ENCODE measurements around the gene RGS3.
"Not testable (repeated sequence)": the region's sequence is repeated elsewhere in the genome, so short reads cannot be mapped to it uniquely, and the experiment has no call there.

Gene RGS3

GRCh38 chr9:113532809-113533190 lies 69.3 kb downstream of the RGS3 start:
- no peak for DNase-seq

- DNase-seq = no peak
These were observed 70.1 kb downstream of the RGS3 start for GRCh38 chr9:113533335-113534225.

- no peak for DNase-seq
These were observed 72.2 kb downstream of the RGS3 start for GRCh38 chr9:113535756-113536155.

DNA sequence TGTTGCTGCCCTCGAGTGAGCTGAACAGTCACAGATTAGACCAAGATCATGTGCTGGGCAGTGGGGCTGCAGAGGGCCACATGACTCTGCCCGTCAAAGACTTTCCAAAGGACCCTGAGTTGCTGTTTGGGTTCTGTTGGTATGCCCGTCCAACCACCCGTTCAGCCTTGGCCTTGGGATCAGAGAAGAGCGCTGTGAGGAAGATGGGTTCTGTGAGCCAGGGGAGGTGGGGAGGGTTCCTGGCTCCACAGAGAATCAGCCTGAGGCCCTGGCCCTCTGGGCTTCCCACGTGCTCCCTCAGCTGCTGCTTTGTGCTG lies 72.6 kb downstream of the RGS3 start:
- no peak for DNase-seq

DNA sequence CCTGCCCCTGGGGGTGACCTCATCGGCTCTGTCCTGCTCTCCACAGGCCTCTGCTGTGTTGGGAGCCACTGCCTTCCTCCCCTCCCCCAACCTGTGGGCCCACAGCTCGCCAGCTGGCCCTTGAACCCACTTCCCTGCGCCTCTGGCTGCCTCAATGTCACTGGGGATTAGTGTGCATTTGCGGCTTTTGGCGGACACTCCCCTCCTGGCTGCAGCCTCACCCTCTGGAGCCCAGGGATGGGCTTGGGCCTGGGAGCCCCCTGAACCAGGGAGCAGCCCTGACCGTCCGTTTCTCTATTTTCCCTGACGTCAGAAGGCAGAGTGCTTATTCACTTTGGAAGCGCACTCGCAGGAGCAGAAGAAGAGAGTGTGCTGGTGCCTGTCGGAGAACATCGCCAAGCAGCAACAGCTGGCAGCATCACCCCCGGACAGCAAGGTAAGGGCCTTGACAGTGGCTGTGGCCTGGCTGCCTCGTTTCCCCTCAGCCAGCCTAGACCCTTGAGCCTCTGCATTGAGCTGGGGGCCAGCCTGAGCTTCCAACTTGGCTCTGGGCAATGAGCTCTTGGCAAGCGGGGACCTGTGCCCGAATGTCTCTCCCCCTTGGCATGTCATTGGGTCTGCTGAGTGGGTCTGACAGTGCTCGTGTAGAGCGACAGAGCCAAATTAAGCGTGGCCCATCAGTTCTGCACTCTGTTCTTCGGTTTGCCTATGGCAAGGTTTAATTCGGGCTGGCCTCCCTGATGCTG lies 73.1 kb downstream of the RGS3 start:
- no peak for DNase-seq

GRCh38 chr9:113537229-113537810 lies 73.8 kb downstream of the RGS3 start:
- DNase-seq = no peak

DNA sequence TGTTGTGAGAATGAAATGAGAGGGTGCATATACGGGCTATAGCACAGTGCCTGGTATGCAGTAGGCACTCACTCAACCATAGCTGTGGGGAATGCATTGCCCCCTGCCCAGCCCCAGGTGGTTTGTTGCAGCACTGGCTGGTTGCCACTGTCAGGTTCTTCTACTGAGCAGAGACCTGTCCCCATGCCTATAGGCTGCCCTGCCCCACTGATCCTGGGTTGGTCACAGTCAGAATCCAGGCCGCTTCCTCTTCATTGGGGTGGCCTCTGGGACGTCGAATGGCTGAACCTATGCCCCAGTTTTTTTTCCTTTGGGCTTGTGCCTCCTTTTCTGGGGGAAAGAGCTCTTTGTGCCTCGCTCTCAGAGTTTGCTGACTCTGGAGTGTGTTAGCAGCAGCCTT lies 74.6 kb downstream of the RGS3 start:
- DNase-seq = no peak

DNA sequence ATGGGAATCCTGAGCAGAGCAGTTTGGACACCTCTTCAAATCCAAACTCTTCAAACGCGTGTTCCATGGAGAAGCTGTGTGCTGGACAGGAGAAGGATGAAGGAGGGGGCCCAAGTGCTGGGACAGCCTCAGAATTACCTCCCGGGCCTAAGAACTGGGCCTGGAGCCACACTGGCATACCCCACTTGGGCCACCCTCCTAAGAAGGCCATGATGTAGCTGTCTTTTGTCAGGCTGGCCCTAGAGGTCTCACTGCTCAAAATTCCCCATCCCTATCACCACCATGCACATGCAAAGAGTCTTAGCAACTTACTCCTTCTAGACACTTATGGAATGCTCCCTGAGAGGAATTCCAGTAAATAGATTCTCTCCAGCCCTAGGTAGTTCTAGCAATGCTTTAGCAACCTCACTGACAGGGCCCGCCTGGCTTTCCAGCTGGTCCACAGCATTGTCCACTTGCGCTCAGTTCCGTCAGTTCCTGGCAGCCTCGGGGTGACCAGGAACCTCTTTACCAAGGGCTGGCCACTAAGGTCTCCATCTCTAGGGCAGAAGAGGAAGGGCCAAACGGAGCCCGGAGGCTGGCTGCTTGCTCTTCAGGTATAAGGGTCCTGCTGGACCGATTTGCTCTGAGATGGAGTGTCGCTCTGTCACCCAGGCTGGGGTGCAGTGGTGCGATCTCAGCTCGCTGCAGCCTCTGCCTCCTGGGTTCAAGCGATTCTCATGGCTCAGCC lies 75.3 kb downstream of the RGS3 start:
- no peak for DNase-seq

DNA sequence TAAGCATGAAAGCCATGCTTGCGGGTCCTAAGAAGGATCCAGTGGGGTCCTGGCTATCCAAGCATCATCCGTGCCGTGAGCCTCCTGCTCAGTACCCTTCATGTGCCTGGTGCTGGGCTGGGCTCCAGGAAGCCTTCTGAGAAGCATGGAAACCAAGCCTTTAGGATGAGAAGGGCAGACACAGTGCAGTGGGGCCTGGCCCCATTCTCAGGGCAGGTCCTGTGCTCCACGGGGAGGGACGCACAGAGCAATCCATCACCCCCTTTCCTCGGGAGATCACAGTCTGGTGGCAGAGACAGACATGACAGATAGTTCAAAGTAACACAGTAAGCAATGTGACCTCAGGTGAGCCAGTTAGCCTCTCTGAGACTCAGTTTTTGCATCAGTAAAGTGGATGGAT lies 76.9 kb downstream of the RGS3 start:
- no peak for DNase-seq

- no peak for DNase-seq
These were observed 77.7 kb downstream of the RGS3 start for GRCh38 chr9:113541019-113541900.

- no peak for DNase-seq
These were observed 78.5 kb downstream of the RGS3 start for GRCh38 chr9:113542006-113542405.

- no peak for DNase-seq
These were observed 79.2 kb downstream of the RGS3 start for GRCh38 chr9:113542741-113543140.

GRCh38 chr9:113543296-113543981 lies 79.9 kb downstream of the RGS3 start:
- no peak for DNase-seq

DNA sequence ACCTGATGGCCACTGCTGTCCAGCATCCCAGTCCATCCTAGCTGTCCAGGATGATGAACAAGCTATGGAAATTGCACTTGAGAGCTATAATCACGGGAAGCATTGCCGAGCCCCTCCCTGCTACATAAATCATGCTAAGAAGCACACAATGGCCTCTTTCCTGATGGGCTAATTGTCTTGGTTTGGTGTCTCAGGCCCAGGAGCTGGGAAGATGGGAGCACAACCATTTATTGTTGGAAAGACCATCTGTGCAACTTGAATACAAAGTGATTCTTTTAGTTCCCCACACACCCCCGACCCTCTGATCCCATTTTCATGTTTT lies 80.4 kb downstream of the RGS3 start:
- no peak for DNase-seq

GRCh38 chr9:113545068-113545467 lies 81.5 kb downstream of the RGS3 start:
- DNase-seq = no peak

DNA sequence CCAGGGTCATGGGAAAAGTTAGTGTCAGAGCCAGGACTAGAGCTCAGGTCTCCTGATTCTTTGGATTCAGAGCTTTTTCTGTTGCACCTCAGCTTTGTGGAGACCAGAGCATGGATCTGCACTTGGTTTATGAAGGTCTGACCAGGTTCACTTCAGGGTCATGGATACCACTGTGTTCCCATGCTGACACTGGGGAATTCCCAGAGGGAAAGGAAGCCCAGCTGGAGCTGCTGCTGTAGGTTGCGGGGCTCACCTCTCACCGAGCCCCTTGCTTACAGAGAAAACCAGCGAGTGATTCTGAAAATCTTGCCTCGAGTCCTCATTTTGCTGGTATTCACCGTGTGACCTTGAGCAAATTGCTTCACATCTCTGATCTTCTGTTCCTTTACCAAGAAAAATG lies 83.0 kb downstream of the RGS3 start:
- DNase-seq = no peak

GRCh38 chr9:113547501-113547900 lies 84.0 kb downstream of the RGS3 start:
- no peak for DNase-seq

GRCh38 chr9:113548221-113549041 lies 84.9 kb downstream of the RGS3 start:
- no peak for DNase-seq

- not testable (repeated sequence) for DNase-seq
These were observed 86.4 kb downstream of the RGS3 start for GRCh38 chr9:113549892-113550291.

GRCh38 chr9:113556877-113557593 lies 93.5 kb downstream of the RGS3 start:
- no peak for DNase-seq
